BLaER1 (cell line): ENCODE data around the gene RBM34.
A peak's percentile ranks its signal among the peaks of the same experiment; 100 is the strongest.

Experiments
- H3K27ac ChIP-seq: shearing (Covaris generic); formaldehyde crosslinking; 2 replicates; pipeline ENCODE4 v1.8.1; 2022
- H3K27me3 ChIP-seq: shearing (Covaris generic); formaldehyde crosslinking; 2 replicates; pipeline ENCODE4 v1.8.1; 2022
- H3K36me3 ChIP-seq: shearing (Covaris generic); formaldehyde crosslinking; 2 replicates; pipeline ENCODE4 v1.8.1; 2022
- H3K4me1 ChIP-seq: shearing (Covaris generic); formaldehyde crosslinking; 2 replicates; pipeline ENCODE4 v1.8.1; 2022
- H3K4me2 ChIP-seq: shearing (Covaris generic); formaldehyde crosslinking; 2 replicates; pipeline ENCODE4 v1.8.1; 2022
- H3K4me3 ChIP-seq: shearing (Covaris generic); formaldehyde crosslinking; 2 replicates; pipeline ENCODE4 v1.8.1; 2022
- H3K9ac ChIP-seq: shearing (Covaris generic); formaldehyde crosslinking; 2 replicates; pipeline ENCODE4 v1.8.1; 2022
- H3K9me3 ChIP-seq: shearing (Covaris generic); formaldehyde crosslinking; 2 replicates; pipeline ENCODE4 v1.8.1; 2022
- H4K20me1 ChIP-seq: shearing (Covaris generic); formaldehyde crosslinking; 2 replicates; pipeline ENCODE4 v1.8.1; 2022
- Cebpa-rat ChIP-seq: shearing (Covaris generic); IDR thresholded peaks from 2 replicates; pipeline ENCODE4 v1.8.1; 2022

Gene RBM34

DNA sequence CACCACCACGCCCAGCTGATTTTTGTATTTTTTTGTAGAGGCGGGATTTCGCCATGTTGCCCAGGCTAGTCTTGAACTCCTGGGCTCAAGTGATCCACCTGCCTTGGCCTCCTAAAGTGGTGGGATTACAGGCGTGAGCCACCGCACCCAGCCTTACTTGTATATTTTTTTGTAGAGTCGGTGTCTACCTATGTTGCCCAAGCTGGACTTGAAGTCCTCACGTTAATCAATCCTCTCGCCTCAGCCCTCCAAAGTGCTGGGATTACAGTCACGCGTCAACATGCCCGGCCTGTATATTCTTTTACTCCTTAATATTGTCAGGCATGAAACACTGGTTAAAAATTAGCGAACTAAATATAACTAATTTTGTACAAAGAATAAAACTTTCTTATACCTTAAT, 26.9 kb downstream of the RBM34 start:
- H3K27me3 ChIP-seq: no peaks in the 10 kb centered on the region
- H4K20me1 ChIP-seq: no peaks in the 10 kb centered on the region
- H3K9me3 ChIP-seq: no peaks in the 10 kb centered on the region
- no peak overlapping the region for H3K4me3 ChIP-seq
- no peak for TF ChIP-seq Cebpa-rat
- H3K9ac ChIP-seq: no peak overlapping the region
- H3K4me1 ChIP-seq: peaks cover 4% of the 10 kb centered on the region
- peaks cover 85% of the 10 kb centered on the region for H3K36me3 ChIP-seq
- no peak overlapping the region for H3K27ac ChIP-seq
- H3K4me2 ChIP-seq: no peak overlapping the region

DNA sequence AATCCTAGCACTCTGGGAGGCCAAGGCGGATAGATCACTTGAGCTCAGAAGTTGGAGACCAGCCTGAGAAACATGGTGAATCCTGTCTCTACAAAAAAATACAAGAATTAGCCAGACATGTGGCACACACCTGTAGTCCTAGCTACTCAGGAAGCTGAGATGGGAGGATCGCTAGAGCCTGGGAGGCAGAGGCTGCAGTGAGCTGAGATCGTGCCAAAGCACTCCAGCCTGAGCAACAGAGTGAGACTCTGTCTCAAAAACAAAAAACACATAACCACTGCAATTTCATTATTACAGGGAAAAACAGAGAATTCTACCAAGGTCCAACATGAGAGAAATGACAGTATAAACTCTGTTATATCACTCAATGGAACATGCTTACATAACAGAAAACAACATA, 28.0 kb downstream of the RBM34 start:
- no peak for TF ChIP-seq Cebpa-rat
- no peak overlapping the region for H3K27ac ChIP-seq
- H4K20me1 ChIP-seq: peaks cover under 1% of the 10 kb centered on the region; the same call in 1 of the 2 replicates
- H3K36me3 ChIP-seq: peaks cover 74% of the 10 kb centered on the region
- no peak overlapping the region for H3K4me3 ChIP-seq
- H3K27me3 ChIP-seq: no peaks in the 10 kb centered on the region
- no peaks in the 10 kb centered on the region for H3K9me3 ChIP-seq
- no peak overlapping the region for H3K4me2 ChIP-seq
- H3K9ac ChIP-seq: no peak overlapping the region
- peaks cover 6% of the 10 kb centered on the region for H3K4me1 ChIP-seq

GRCh38 chr1:235131961-235132360, 29.1 kb downstream of the RBM34 start:
- no peak overlapping the region for H3K9ac ChIP-seq
- no peaks in the 10 kb centered on the region for H3K9me3 ChIP-seq
- peaks cover 64% of the 10 kb centered on the region for H3K36me3 ChIP-seq
- no peak for TF ChIP-seq Cebpa-rat
- H3K27ac ChIP-seq: no peak overlapping the region
- no peak overlapping the region for H3K4me3 ChIP-seq
- H3K4me1 ChIP-seq: peaks cover 8% of the 10 kb centered on the region
- H3K4me2 ChIP-seq: no peak overlapping the region
- H3K27me3 ChIP-seq: no peaks in the 10 kb centered on the region
- H4K20me1 ChIP-seq: peaks cover 12% of the 10 kb centered on the region

- TF ChIP-seq Cebpa-rat: no peak
- Histone ChIP-seq H3K27me3 (no peaks in the 10 kb centered on the region), H3K4me3 (no peak overlapping the region), H3K36me3 (peaks cover 64% of the 10 kb centered on the region), H4K20me1 (peaks cover 23% of the 10 kb centered on the region), H3K4me1 (peaks cover 19% of the 10 kb centered on the region), H3K9ac (no peak overlapping the region), H3K9me3 (no peaks in the 10 kb centered on the region), H3K27ac (no peak overlapping the region), H3K4me2 (no peak overlapping the region)
Measured at GRCh38 chr1:235130766-235131270, 30.2 kb downstream of the RBM34 start.

- Histone ChIP-seq H3K9ac (no peak overlapping the region), H3K4me2 (no peak overlapping the region), H3K4me1 (peaks cover 26% of the 10 kb centered on the region), H4K20me1 (peaks cover 32% of the 10 kb centered on the region), H3K36me3 (peaks cover 64% of the 10 kb centered on the region), H3K9me3 (no peaks in the 10 kb centered on the region), H3K27me3 (no peaks in the 10 kb centered on the region), H3K27ac (no peak overlapping the region), H3K4me3 (no peak overlapping the region)
- no peak for TF ChIP-seq Cebpa-rat
Measured at GRCh38 chr1:235129774-235130570, 31.1 kb downstream of the RBM34 start.

DNA sequence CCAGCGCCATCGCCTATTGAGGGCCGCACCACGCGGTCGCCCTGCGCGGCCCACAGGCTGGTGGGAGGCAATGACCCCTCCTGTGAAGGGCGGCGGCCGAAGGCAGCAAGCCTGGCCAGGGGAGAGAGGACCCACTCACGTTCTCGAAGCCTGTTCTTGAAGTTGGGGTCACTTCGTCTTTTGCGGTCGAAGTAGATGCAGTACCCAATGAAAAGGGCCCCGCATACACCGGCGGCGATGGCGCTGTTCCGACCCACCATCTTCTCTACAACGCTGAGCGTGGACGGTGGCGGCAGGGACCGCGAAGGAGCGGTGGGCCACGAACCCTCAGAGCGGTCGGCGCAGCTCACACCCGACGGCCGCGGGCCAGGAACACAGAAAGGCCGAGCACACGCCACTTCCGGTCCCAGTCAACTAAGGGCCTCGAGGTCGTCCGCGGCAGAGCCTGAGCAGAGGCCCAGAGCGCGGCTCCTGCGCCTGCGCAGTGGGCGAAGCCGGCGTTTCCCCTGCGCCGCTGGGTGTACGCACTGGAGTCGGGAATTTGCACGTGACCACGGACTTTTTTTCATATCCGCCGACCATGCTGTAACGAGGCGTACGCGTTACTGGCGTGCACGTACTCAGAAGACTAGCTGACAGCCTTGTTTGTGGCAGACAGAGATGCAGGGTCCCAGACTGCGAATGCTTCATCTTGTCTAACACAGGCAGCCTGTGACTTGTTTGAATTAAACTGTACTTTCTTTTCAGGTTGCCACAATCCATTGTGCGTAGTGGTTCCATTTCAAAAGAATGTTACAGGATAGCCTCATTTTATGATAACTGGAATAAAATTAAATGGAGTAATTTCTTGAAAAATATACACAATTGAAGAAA, 32.4 kb downstream of the RBM34 start, which contains the start of gene TOMM20:
Gene TOMM20, minus strand, starts transcription at position 382 of the 873 bp plus-strand sequence. Its CDS starts 122 bp downstream, at position 260.
- Histone ChIP-seq H3K27me3 (no peaks in the 10 kb centered on the region), H3K4me1 (peaks cover 36% of the 10 kb centered on the region), H3K36me3 (peaks cover 62% of the 10 kb centered on the region), H3K4me3 (peak within 1 kb of the TSS; percentile 82), H4K20me1 (peaks cover 45% of the 10 kb centered on the region), H3K9me3 (no peaks in the 10 kb centered on the region), H3K27ac (peak within 1 kb of the TSS; percentile 97), H3K9ac (peak within 1 kb of the TSS; percentile 98), H3K4me2 (peak within 1 kb of the TSS; percentile 86)
- TF ChIP-seq Cebpa-rat: no peak

- no peak for TF ChIP-seq Cebpa-rat
- Histone ChIP-seq H3K36me3 (peaks cover 63% of the 10 kb centered on the region), H3K9me3 (no peaks in the 10 kb centered on the region), H3K27me3 (no peaks in the 10 kb centered on the region), H3K9ac (peak overlapping the region; percentile 98), H3K4me1 (peaks cover 44% of the 10 kb centered on the region), H3K4me2 (peak overlapping the region; percentile 86), H4K20me1 (peaks cover 53% of the 10 kb centered on the region), H3K4me3 (peak overlapping the region; percentile 82), H3K27ac (peak overlapping the region; percentile 97)
Measured at GRCh38 chr1:235127732-235128455, 33.2 kb downstream of the RBM34 start.

GRCh38 chr1:235127203-235127602, 33.8 kb downstream of the RBM34 start:
- H3K4me2 ChIP-seq: peak overlapping the region; percentile 86
- peak overlapping the region; percentile 97 for H3K27ac ChIP-seq
- peaks cover 63% of the 10 kb centered on the region for H3K36me3 ChIP-seq
- no peaks in the 10 kb centered on the region for H3K27me3 ChIP-seq
- peak overlapping the region; percentile 82 for H3K4me3 ChIP-seq
- peak overlapping the region; percentile 98 for H3K9ac ChIP-seq
- no peak for TF ChIP-seq Cebpa-rat
- H3K4me1 ChIP-seq: peaks cover 51% of the 10 kb centered on the region
- H4K20me1 ChIP-seq: peaks cover 60% of the 10 kb centered on the region
- H3K9me3 ChIP-seq: no peaks in the 10 kb centered on the region

DNA sequence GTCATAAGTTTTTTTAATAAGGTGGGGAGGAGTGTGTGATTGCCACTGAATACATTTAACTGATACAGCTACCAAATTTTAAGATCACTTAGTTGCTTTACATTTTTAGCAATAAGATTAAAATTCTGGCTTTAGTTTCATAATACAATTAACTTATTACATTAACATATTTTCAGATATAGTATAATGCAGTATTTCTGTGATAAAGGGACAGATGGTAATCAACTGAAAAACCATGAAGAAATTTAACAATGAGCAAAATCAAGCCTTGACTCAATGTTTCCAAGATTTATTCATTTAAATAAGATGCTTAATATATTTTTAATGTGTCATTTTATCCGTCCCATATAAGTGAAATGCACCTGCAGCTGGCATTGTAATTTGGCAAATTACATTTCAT, 36.4 kb downstream of the RBM34 start:
- Histone ChIP-seq H3K27ac (no peak overlapping the region), H3K4me1 (peaks cover 53% of the 10 kb centered on the region), H3K4me3 (no peak overlapping the region), H3K9ac (no peak overlapping the region), H3K4me2 (peak overlapping the region; percentile 8; the same call in 1 of the 2 replicates), H3K9me3 (no peaks in the 10 kb centered on the region), H3K27me3 (no peaks in the 10 kb centered on the region), H4K20me1 (peaks cover 85% of the 10 kb centered on the region), H3K36me3 (peaks cover 71% of the 10 kb centered on the region)
- no peak for TF ChIP-seq Cebpa-rat
